ENCODE data around the gene DHH. TPM values are rescaled to one million over a fixed set of nuclear protein-coding genes. Genes with fewer than 3 reads are reported as not detected.
"Not testable (repeated sequence)": the region's sequence is repeated elsewhere in the genome, so short reads cannot be mapped to it uniquely, and the experiment has no call there.

Gene DHH
- 0.07 and 0.09 TPM in 2 replicates for total RNA-seq

DNA sequence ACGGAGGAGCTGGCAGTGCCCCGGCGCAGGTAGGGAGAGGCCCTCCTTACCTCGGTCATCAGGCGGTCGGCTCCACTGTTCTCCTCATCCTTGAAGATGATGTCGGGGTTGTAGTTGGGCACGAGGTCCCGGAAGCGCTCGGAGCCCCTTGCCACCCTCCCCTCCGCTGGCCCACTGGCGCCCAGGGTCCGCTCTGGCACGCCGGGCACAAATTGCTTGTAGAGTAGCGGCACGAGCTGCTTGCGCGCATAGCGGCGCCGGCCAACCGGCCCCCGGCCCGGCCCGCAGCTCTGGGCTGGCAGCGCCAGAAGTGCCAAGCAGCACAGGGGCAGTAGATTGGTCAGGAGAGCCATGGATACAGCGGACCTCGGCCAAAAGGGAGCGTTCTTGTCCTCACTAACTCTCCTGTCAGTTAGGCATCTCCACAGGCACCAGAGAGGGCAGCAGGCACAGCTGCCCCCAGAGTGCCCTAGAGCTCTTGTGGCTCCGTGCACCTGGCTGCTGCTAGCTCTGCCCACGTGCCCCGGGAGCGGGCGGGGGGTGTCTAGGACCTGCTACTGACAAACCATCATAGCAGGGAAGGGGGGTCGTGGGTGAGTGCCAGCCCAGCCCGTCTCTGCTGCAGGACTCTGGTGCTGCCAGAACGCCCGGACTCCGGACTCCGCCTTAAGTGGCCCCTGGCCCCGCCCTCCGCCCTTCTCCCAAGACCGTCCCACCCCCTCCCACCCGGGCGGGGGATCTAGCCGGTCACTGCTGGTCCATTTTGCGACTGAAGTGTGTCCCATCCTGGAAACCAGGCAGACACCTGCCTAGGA is at the start of gene DHH:
Gene DHH (minus strand): TSS at position 642 of the 815 bp plus-strand sequence. CDS start 289 bp downstream, at position 353.
- Mint-ChIP-seq H3K4me3 (peak within 1 kb of the TSS; percentile 26), H3K4me1 (peaks cover 31% of the 10 kb centered on the region), H3K9me3 (no peaks in the 10 kb centered on the region), H3K36me3 (ENCODE audit: low read depth) (peaks cover 21% of the 10 kb centered on the region), H3K27ac (no peak within 1 kb of the TSS), H3K27me3 (peaks cover 53% of the 10 kb centered on the region)
- peak; percentile 65 for DNase-seq
- intact Hi-C loops (cut with micrococcal nuclease): loop anchor here (5.0 kb wide), 1 partner anchor 248 kb away; no protein-coding TSS in a partner anchor

DNA sequence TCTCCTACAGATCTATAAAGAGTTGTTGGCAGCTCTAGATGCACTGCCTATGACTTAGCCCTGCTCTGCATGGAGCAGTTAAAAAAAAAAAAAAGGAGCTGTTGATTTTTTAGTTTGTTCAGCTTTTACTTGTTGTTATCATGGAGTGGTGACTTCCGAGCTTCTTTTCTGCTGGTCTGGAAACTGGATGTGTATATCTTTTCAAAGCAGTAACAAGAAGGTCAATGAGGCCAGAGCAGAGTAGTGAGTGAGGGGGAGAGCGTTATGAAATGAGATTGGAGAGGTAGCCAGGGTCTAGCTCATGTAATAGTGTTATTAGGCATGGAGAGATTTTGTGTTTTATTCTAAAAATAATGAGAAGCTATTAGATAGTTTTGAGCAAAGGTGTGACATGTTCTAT is 49.8 kb upstream of the DHH start:
- H3K9me3 Mint-ChIP-seq: no peaks in the 10 kb centered on the region
- intact Hi-C loops (cut with micrococcal nuclease): no loop called here
- H3K27me3 Mint-ChIP-seq: no peaks in the 10 kb centered on the region
- no peak for DNase-seq
- H3K4me3 Mint-ChIP-seq: no peak overlapping the region
- H3K36me3 Mint-ChIP-seq (ENCODE audit: low read depth): peaks cover 6% of the 10 kb centered on the region
- peaks cover 6% of the 10 kb centered on the region for H3K4me1 Mint-ChIP-seq
- H3K27ac Mint-ChIP-seq: no peak overlapping the region

DNA sequence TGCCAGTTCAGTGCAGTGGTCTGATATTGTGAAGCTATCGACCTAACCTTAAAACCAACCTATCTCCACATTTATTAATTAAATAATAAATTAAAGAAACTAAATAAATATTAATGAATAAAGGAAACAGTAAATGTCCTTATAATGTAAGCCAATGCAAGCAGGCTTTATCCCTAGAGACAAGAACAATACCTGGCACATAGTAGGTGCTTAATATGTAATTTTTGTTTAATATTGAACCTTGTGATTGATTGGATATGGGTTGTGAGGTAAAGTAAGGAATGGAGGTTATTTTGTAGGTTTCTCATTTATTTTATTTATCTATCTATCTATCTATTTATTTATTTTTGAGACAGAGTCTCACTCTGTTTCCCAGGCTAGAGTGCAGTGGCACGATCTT is 44.4 kb upstream of the DHH start:
- H3K9me3 Mint-ChIP-seq: no peaks in the 10 kb centered on the region
- H3K27me3 Mint-ChIP-seq: no peaks in the 10 kb centered on the region
- H3K36me3 Mint-ChIP-seq (ENCODE audit: low read depth): peaks cover 6% of the 10 kb centered on the region
- DNase-seq: no peak
- no peak overlapping the region for H3K4me3 Mint-ChIP-seq
- no peak overlapping the region for H3K27ac Mint-ChIP-seq
- peaks cover 6% of the 10 kb centered on the region for H3K4me1 Mint-ChIP-seq
- intact Hi-C loops (cut with micrococcal nuclease): no loop called here

DNA sequence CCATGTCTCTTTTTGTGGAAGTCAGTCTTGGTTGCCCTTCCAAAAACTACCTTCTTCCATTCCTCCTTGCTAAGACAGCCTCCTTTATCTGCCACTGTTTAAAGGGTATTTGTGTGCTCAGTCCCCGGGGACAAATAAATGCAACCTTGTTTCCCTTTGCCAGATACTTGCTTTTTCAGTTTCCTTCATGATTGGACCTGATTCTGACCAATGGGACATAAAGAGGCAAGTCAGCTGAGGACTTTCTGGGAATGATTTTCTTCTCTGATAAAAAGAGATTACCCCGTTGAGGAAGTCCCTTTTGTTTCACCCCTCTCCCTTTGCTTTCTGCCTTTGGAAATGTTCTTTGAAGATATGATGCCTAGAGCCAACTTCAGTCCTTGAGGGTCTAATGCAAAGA is 44.0 kb upstream of the DHH start:
- intact Hi-C loops (cut with micrococcal nuclease): no loop called here
- Mint-ChIP-seq H3K27me3 (no peaks in the 10 kb centered on the region), H3K4me1 (peaks cover 9% of the 10 kb centered on the region), H3K27ac (no peak overlapping the region), H3K9me3 (no peaks in the 10 kb centered on the region), H3K4me3 (no peak overlapping the region), H3K36me3 (ENCODE audit: low read depth) (peaks cover 6% of the 10 kb centered on the region)
- no peak for DNase-seq

DNA sequence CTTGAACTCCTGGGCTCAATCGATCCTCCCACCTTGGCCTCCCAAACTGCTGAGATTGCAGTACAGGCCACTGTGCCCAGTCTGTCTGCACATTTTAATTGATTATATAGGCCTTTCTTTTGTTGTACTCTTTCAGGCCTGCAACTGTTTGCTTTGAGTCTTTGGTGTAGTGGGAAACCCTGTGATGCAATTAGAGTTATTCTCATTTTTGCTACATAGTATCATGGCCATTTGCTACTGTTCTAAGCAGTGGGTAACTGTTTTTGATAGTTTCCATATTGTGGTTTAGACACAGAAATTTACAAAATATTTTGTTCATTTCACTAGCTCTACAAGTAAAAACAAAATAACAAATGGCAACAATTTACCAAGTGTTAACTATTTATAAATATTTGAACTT is 42.9 kb upstream of the DHH start:
- Mint-ChIP-seq H3K9me3 (no peaks in the 10 kb centered on the region), H3K4me3 (no peak overlapping the region), H3K4me1 (peaks cover 18% of the 10 kb centered on the region), H3K27me3 (no peaks in the 10 kb centered on the region), H3K27ac (no peak overlapping the region), H3K36me3 (ENCODE audit: low read depth) (peaks cover 6% of the 10 kb centered on the region)
- intact Hi-C loops (cut with micrococcal nuclease): no loop called here
- DNase-seq: no peak

DNA sequence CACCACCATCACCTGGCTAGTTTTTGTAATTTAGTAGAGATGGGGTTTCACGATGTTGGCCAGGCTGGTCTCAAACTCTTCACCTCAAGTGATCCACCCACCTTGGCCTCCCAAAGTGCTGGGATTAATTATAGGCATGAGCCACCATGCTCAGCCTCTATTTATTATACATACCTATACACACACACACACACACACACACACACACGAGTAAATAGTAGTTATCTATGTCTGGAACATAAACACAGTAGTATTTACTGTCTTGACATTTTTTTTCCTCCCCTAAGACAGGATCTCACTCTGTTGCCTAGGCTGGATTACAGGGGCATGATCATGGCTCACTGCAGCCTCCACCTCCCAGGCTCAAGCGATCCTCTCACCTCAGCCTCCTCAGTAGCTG is 42.4 kb upstream of the DHH start:
- H3K27me3 Mint-ChIP-seq; intact Hi-C loops (cut with micrococcal nuclease); DNase-seq; H3K4me3 Mint-ChIP-seq; H3K9me3 Mint-ChIP-seq; H3K27ac Mint-ChIP-seq; H3K36me3 Mint-ChIP-seq (ENCODE audit: low read depth): not testable (repeated sequence)
- peaks cover 23% of the 10 kb centered on the region for H3K4me1 Mint-ChIP-seq

DNA sequence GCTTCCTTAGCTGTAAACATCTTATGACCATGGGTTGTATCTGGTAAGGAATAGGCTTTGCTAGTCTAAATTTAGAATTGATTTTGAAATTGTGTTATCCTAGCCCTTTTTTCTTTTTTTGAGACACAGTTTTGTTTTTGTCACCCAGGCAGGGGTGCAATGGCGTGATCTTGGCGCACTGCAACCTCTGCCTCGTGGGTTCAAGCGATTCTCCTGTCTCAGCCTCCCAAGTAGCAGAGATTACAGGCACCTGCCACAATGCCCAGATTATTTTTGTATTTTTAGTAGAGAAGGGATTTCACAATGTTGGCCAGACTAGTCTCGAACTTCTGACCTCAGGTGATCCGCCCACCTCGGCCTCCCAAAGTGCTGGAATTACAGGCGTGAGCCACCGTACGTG is 39.0 kb upstream of the DHH start:
- peaks cover 28% of the 10 kb centered on the region for H3K4me1 Mint-ChIP-seq
- intact Hi-C loops (cut with micrococcal nuclease): loop anchor here (5.0 kb wide), 1 partner anchor 609 kb away; the partner anchor contains the start of gene TMBIM6
- H3K4me3 Mint-ChIP-seq: peak overlapping the region; percentile 28
- no peaks in the 10 kb centered on the region for H3K9me3 Mint-ChIP-seq
- peaks cover 2% of the 10 kb centered on the region for H3K27me3 Mint-ChIP-seq
- H3K36me3 Mint-ChIP-seq (ENCODE audit: low read depth): peaks cover 28% of the 10 kb centered on the region
- DNase-seq: no peak
- no peak overlapping the region for H3K27ac Mint-ChIP-seq

DNA sequence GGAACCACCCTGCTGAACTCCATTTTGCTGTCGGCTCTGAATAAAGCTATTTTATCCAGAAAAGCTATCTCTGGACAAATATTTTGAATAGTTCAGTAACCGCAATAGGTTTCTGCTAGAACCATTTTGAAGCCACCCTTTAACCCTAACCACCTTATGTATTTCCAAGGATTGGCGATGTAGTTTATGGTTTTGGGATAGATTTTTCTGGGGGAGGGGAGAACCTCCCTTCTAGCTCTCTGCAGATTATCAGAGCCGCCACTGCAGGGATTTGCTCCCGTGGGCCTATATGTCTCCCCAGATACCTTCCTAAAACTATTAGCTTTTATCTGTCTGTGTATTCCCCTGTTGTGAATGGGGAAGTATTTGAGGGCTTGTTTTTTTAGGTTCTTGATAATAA is 38.4 kb upstream of the DHH start:
- Mint-ChIP-seq H3K27ac (no peak overlapping the region), H3K4me1 (peaks cover 27% of the 10 kb centered on the region), H3K36me3 (ENCODE audit: low read depth) (peaks cover 32% of the 10 kb centered on the region), H3K27me3 (peaks cover 2% of the 10 kb centered on the region), H3K9me3 (no peaks in the 10 kb centered on the region), H3K4me3 (peak overlapping the region; percentile 98)
- intact Hi-C loops (cut with micrococcal nuclease): loop anchor here (5.0 kb wide), 1 partner anchor 609 kb away; the partner anchor contains the start of gene TMBIM6
- DNase-seq: no peak

DNA sequence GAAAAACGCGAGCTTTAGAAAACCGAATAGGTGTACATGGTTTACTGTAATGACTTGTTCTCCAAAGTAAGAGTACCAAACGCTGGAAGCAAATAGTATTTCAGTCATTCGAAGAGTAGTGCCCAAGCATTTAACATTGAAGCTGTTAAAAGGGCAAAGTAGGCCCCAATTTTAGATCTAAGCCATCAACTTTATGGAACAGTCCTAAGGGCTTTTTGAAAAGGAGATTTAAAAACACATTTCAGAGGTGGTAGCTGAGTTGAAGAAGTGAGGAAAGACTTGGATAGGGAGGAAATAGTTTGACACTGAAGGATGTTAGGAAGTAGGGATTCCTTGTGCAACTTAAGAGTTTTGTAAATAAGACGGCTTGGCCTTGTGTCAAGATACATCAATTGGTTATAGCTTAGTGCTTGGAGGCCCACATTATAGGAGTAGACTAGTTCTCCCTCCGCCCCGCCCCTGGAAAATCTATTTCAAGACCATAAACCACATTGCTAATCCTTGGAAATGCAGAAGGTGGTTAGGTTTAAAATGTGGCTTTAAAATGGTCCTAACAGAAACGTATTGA is 37.4 kb upstream of the DHH start:
- intact Hi-C loops (cut with micrococcal nuclease): loop anchor here (1.0 to 5.0 kb wide), 5 partner anchors 57 to 610 kb away; partner anchors contain the start of genes PRKAG1, TMBIM6, TUBA1A and TUBA1C
- no peak for DNase-seq
- H3K4me1 Mint-ChIP-seq: peaks cover 35% of the 10 kb centered on the region
- H3K4me3 Mint-ChIP-seq: peak overlapping the region; percentile 98
- peaks cover 2% of the 10 kb centered on the region for H3K27me3 Mint-ChIP-seq
- peak overlapping the region; percentile 94 for H3K27ac Mint-ChIP-seq
- peaks cover 42% of the 10 kb centered on the region for H3K36me3 Mint-ChIP-seq (ENCODE audit: low read depth)
- H3K9me3 Mint-ChIP-seq: no peaks in the 10 kb centered on the region

DNA sequence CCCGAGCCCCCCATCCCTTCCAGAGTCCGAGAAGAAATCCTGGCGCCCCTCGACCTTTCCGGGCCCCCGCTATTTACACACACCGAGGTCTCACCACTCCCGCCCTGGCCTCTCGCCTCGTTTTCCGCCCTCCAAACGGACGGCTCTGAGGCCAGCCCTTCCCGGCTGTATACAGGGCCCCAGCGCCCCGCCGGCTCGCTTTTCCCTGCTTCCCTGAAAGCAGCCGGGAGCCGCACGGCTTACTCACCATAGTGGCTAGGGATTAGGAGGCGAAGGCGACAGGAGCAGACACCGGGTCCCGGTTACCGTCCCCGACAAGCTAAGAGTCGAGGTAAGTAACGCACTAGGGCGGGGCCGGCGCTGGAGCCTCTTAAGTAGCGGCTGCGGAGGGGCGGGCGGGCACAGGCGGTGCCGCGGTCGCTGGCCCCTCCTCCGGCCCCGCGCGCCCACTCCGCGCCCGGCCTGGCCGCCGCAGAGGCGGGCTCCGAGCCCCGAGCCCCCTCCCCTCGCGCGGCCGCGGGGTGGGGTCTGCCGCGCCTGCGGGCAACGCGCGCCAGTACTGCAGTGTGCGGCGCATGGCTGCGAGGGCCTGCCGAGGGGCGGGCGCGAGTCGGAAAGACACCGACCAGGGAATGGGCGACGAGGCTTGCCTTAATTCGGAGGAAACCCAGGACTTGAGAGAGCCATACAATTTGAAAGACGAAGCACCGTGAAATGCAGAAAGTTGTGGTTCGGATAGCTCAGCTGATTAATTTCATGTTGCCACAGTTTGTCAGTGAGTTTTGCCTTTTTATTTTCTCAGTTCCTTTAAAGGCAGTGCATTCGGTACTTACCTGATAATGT is 36.7 kb upstream of the DHH start, which contains the start of gene TUBA1B:
Gene TUBA1B (minus strand): TSS at position 345 of the 843 bp plus-strand sequence. CDS start 95 bp downstream, at position 250.
- Mint-ChIP-seq H3K4me1 (peaks cover 36% of the 10 kb centered on the region), H3K4me3 (peak within 1 kb of the TSS; percentile 98), H3K36me3 (ENCODE audit: low read depth) (peaks cover 45% of the 10 kb centered on the region), H3K27ac (peak within 1 kb of the TSS; percentile 99), H3K9me3 (no peaks in the 10 kb centered on the region), H3K27me3 (peaks cover 2% of the 10 kb centered on the region)
- intact Hi-C loops (cut with micrococcal nuclease): loop anchor here (1.0 to 5.0 kb wide), 5 partner anchors 58 to 611 kb away; partner anchors contain the start of genes PRKAG1, TMBIM6, TUBA1A and TUBA1C
- DNase-seq: peak; percentile 97

DNA sequence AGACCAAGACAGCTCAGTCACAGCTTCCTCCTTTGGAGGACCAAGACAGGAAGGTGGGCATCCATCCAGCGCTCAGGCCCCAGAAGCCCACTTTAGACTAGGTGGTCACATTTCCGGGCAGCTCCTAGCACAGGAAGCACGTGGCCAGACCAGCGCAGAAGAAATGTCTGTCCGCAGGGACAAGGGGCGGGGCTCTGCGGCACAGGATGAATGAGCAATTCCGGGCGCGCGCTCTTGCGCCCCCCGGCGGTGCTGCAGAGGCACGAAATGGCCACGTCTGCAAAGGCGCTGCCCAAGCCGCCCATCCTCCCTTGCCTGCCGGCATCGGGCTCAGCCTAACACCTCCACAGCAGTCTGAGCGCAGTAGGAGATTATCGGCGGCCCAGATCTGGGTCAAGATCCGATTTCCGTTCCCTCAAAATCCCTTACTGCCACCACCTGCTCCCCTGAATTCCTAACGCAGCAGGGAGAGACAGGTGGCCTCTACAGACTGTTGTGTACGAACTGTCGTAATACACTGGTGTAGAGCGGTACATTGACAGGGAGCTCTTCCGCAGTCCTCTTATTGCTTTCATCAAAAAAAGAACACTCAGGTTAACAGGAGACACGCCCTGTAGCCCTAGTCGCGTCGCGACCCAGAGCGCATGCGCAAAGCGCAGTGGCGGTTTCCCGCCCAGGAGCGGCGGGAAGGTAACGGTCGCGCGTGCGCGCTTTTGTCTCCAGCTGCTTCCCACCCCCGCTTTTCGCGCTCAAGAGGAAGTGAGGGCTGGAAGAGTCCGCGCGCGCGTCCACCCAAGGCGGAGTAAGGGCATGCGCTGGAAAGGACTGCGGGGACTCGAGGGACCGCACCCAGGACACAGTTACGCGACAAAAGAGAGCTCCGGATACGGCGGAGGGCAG is 35.8 kb upstream of the DHH start:
- Mint-ChIP-seq H3K27ac (peak overlapping the region; percentile 99), H3K4me3 (peak overlapping the region; percentile 98), H3K4me1 (peaks cover 36% of the 10 kb centered on the region), H3K36me3 (ENCODE audit: low read depth) (peaks cover 44% of the 10 kb centered on the region), H3K9me3 (no peaks in the 10 kb centered on the region), H3K27me3 (peaks cover 2% of the 10 kb centered on the region)
- DNase-seq: peak; percentile 98
- intact Hi-C loops (cut with micrococcal nuclease): loop anchor here (1.0 to 5.0 kb wide), 9 partner anchors 20 to 612 kb away; partner anchors contain the start of genes KMT2D, LMBR1L, PRKAG1 and TMBIM6

DNA sequence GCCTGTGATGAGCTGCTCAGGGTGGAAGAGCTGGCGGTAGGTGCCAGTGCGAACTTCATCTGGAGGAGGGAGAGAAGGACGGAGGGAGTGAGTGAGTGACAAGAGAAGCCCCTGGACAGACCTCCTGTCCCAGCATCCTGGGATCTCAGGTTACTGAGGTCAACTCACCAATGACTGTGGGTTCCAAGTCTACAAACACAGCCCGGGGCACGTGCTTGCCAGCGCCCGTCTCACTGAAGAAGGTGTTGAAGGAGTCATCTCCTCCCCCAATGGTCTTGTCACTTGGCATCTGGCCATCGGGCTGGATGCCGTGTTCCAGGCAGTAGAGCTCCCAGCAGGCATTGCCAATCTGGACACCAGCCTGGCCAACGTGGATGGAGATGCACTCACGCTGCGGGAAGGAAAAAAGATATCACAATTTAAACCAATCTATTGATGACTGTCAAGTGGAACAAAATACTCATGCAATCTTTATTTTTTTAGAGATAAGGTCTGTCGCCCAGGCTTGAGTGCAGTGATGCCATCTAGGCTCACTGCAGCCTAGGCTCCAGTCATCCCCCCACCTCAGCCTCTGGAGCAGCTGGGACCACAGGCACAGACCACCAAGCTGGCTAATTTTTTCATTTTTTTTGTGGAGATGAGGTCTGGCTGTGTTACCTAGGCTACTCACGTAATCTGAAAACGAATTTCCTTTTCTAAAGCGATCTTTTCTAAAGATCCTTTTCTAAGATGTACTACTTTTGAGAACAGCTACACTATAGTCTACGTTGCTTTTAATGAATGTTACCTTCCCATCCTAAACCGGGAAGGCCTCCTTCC is 34.9 kb upstream of the DHH start:
- peak overlapping the region; percentile 99 for H3K27ac Mint-ChIP-seq
- peak; percentile 65 for DNase-seq
- H3K4me1 Mint-ChIP-seq: peaks cover 36% of the 10 kb centered on the region
- peak overlapping the region; percentile 98 for H3K4me3 Mint-ChIP-seq
- H3K27me3 Mint-ChIP-seq: peaks cover 2% of the 10 kb centered on the region
- intact Hi-C loops (cut with micrococcal nuclease): loop anchor here (1.0 to 5.0 kb wide), 6 partner anchors 19 to 613 kb away; partner anchors contain the start of genes KMT2D, LMBR1L, TMBIM6 and TUBA1C
- H3K36me3 Mint-ChIP-seq (ENCODE audit: low read depth): peaks cover 44% of the 10 kb centered on the region
- no peaks in the 10 kb centered on the region for H3K9me3 Mint-ChIP-seq

All from activated CD4-positive, alpha-beta T cell treated with anti-CD3 and anti-CD28 coated beads, Interleukin-2, amount 10 ng/mL, durations not matched to agents 24 days and 14 days (primary cell).